GM12878 (cell line): ENCODE data around the gene RTN4.

ENCODE experiments used
- MEF2B ChIP-seq: fragments of 450-650 bp; IDR thresholded peaks from 2 replicates; pipeline ENCODE4 v1.6.1; 2018; ENCODE audit warnings: mild to moderate bottlenecking, moderate library complexity; ENCODE audit not compliant: partially characterized antibody, poor library complexity, severe bottlenecking
- PML ChIP-seq: IDR thresholded peaks from 2 replicates; pipeline ENCODE4 v1.6.1; 2012; ENCODE audit warnings: low read length, inconsistent platforms
- ZNF274 ChIP-seq: IDR thresholded peaks from one replicate; pipeline ENCODE4 v1.8.0; 2011; ENCODE audit not compliant: insufficient read length, insufficient read depth
- TF ChIP-seq, protein P1 (sequence below): IDR thresholded peaks from 2 replicates; pipeline ENCODE4 v1.6.1; 2012; ENCODE audit warnings: low read depth, low read length, improper control_type of control experiment

- TF ChIP-seq ZNF274 (no peak), MEF2B (no peak), PML (no peak)
- TF ChIP-seq, protein P1, sequence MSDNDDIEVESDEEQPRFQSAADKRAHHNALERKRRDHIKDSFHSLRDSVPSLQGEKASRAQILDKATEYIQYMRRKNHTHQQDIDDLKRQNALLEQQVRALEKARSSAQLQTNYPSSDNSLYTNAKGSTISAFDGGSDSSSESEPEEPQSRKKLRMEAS = no peak
These were observed 31.6 kb downstream of the RTN4 start for GRCh38 chr2:55018619-55019018.
